Thyroid gland (tissue), 4 donors: ENCODE measurements around the gene CCL21.

ENCODE experiments used
- CTCF ChIP-seq, 6 experiments: fragments of 200-600 bp in 3 of 6; fragments of 450-650 bp in 3 of 6; sonication (generic) in 3 of 6; IDR thresholded peaks; one replicate each; pipeline ENCODE4 v1.5.1; 2016 to 2019; ENCODE audit warnings: antibody characterized with exemption in 6 of 6, mild to moderate bottlenecking in 2 of 6, inconsistent platforms in 1 of 6, moderate library complexity in 1 of 6
- POLR2A ChIP-seq, 2 donors: fragments of 450-650 bp; IDR thresholded peaks; one replicate each; pipeline ENCODE4 v1.6.1; 2017; ENCODE audit warnings: antibody characterized with exemption in 2 of 2, mild to moderate bottlenecking in 2 of 2, moderate library complexity in 1 of 2

DNA sequence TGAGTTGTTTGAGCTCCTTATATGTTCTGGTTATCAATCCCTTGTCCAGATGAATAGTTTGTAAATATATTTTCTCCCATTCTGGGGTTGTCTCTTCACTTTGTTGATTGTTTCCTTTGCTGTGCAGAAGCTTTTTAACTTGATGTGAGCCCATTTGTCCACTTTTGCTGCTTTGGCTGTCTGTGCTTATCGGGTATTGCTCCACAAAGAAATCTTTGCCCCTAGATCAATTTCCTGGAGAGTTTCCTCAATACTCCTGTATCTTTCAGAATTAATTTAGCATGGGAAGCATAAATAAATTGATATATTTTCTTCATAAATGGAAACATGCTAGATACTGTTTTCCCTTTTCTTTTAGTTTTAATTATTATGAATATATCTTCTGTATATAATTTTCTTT lies 22.5 kb upstream of the CCL21 start:
- no peak for TF ChIP-seq CTCF (IDR thresholded peaks at IDR 0.05)
- TF ChIP-seq POLR2A (IDR thresholded peaks at IDR 0.05): no peak
